Measurements from ENCODE around the gene SCFD2. TPM values are rescaled to one million over a fixed set of nuclear protein-coding genes. Genes with fewer than 3 reads are reported as not detected.

Gene SCFD2
- total RNA-seq, 1 experiment from 2014 or later, result 36.6 TPM

- CTCF ChIA-PET, result no interaction called here
- H2AFZ ChIP-seq (ENCODE audit: low read length), result no peak overlapping the region
- H3K4me3 ChIP-seq (ENCODE audit: low read length), result no peak overlapping the region
- intact Hi-C loops (cut with micrococcal nuclease), result no loop called here
- TF ChIP-seq CTCF (conservative IDR thresholded peaks at IDR 0.05; ENCODE audit: low read depth, low read length) (no peak), EZH2phosphoT487 (IDR thresholded peaks at IDR 0.05; ENCODE audit: borderline replicate concordance, low read length) (no peak), EZH2 (IDR thresholded peaks at IDR 0.05; ENCODE audit: low read length, unreplicated experiment) (no peak)
- BruUV-seq (replicated peaks), result no TSS peak
- H3F3A ChIP-seq (ENCODE audit: low read length, unreplicated experiment), result no peaks in the 10 kb centered on the region
- no peak overlapping the region for H3K4me2 ChIP-seq (ENCODE audit: low read length)
- H3K9me3 ChIP-seq (ENCODE audit: low read length), result no peaks in the 10 kb centered on the region
- no peaks in the 10 kb centered on the region for H4K20me1 ChIP-seq (ENCODE audit: low read length)
- H3K9me2 ChIP-seq (replicated peaks; ENCODE audit: low read length), result no peaks in the 10 kb centered on the region
- no peaks in the 10 kb centered on the region for H3K4me1 ChIP-seq (ENCODE audit: insufficient read depth, low read length)
- ATAC-seq (no peak), DNase-seq (no peak)
- H3K79me2 ChIP-seq (ENCODE audit: low read length), result no peaks in the 10 kb centered on the region
- no peak overlapping the region for H3K9ac ChIP-seq (ENCODE audit: low read length)
- POLR2A ChIA-PET (ENCODE audit: unreplicated experiment), result no interaction called here
- H3K36me3 ChIP-seq (ENCODE audit: low read depth, low read length), result no peaks in the 10 kb centered on the region
- no peaks in the 10 kb centered on the region for H3K27me3 ChIP-seq (ENCODE audit: low read length)
- H3K27ac ChIP-seq (ENCODE audit: low read length), result no peak overlapping the region
Measured at GRCh38 chr4:52891743-52892142, 474.1 kb downstream of the SCFD2 start.

- no peak for ATAC-seq
- no peak for DNase-seq
- BruUV-seq (replicated peaks), result no TSS peak
- TF ChIP-seq EZH2phosphoT487 (IDR thresholded peaks at IDR 0.05; ENCODE audit: borderline replicate concordance, low read length) (no peak), CTCF (conservative IDR thresholded peaks at IDR 0.05; ENCODE audit: low read depth, low read length) (no peak), EZH2 (IDR thresholded peaks at IDR 0.05; ENCODE audit: low read length, unreplicated experiment) (no peak)
- H3K9me2 ChIP-seq (replicated peaks; ENCODE audit: low read length), result no peaks in the 10 kb centered on the region
- no peaks in the 10 kb centered on the region for H3K27me3 ChIP-seq (ENCODE audit: low read length)
- H3K36me3 ChIP-seq (ENCODE audit: low read depth, low read length), result no peaks in the 10 kb centered on the region
- no peaks in the 10 kb centered on the region for H3K9me3 ChIP-seq (ENCODE audit: low read length)
- no peak overlapping the region for H3K4me3 ChIP-seq (ENCODE audit: low read length)
- H3K9ac ChIP-seq (ENCODE audit: low read length), result no peak overlapping the region
- no peak overlapping the region for H3K27ac ChIP-seq (ENCODE audit: low read length)
- no peaks in the 10 kb centered on the region for H4K20me1 ChIP-seq (ENCODE audit: low read length)
- H3K79me2 ChIP-seq (ENCODE audit: low read length), result no peaks in the 10 kb centered on the region
- ChIA-PET CTCF (no interaction called here), POLR2A (ENCODE audit: unreplicated experiment) (no interaction called here)
- H3K4me2 ChIP-seq (ENCODE audit: low read length), result no peak overlapping the region
- no peaks in the 10 kb centered on the region for H3F3A ChIP-seq (ENCODE audit: low read length, unreplicated experiment)
- intact Hi-C loops (cut with micrococcal nuclease), result no loop called here
- H3K4me1 ChIP-seq (ENCODE audit: insufficient read depth, low read length), result no peaks in the 10 kb centered on the region
- no peak overlapping the region for H2AFZ ChIP-seq (ENCODE audit: low read length)
Measured at GRCh38 chr4:52890521-52890791, 475.4 kb downstream of the SCFD2 start.

- Histone ChIP-seq H3K9ac (ENCODE audit: low read length) (no peak overlapping the region), H4K20me1 (ENCODE audit: low read length) (no peaks in the 10 kb centered on the region), H3K27me3 (ENCODE audit: low read length) (no peaks in the 10 kb centered on the region), H3F3A (ENCODE audit: low read length, unreplicated experiment) (no peaks in the 10 kb centered on the region), H2AFZ (ENCODE audit: low read length) (no peak overlapping the region), H3K4me2 (ENCODE audit: low read length) (no peak overlapping the region), H3K9me2 (replicated peaks; ENCODE audit: low read length) (no peaks in the 10 kb centered on the region), H3K79me2 (ENCODE audit: low read length) (no peaks in the 10 kb centered on the region), H3K9me3 (ENCODE audit: low read length) (no peaks in the 10 kb centered on the region), H3K4me1 (ENCODE audit: insufficient read depth, low read length) (peaks cover 3% of the 10 kb centered on the region), H3K27ac (ENCODE audit: low read length) (no peak overlapping the region), H3K4me3 (ENCODE audit: low read length) (no peak overlapping the region), H3K36me3 (ENCODE audit: low read depth, low read length) (no peaks in the 10 kb centered on the region)
- DNase-seq (peak; percentile 22), ATAC-seq (no peak)
- TF ChIP-seq EZH2 (IDR thresholded peaks at IDR 0.05; ENCODE audit: low read length, unreplicated experiment) (no peak), EZH2phosphoT487 (IDR thresholded peaks at IDR 0.05; ENCODE audit: borderline replicate concordance, low read length) (no peak), CTCF (conservative IDR thresholded peaks at IDR 0.05; ENCODE audit: low read depth, low read length) (no peak)
- ChIA-PET CTCF (no interaction called here), POLR2A (ENCODE audit: unreplicated experiment) (no interaction called here)
- BruUV-seq (replicated peaks), result no TSS peak
- intact Hi-C loops (cut with micrococcal nuclease), result no loop called here
Measured at GRCh38 chr4:52889778-52890520, 475.9 kb downstream of the SCFD2 start.

All from PC-3 (cell line).